B cell (primary cell): ENCODE data around the gene REN. TPM values are rescaled to one million over a fixed set of nuclear protein-coding genes. Genes with fewer than 3 reads are reported as not detected.

Experiments used
- ATAC-seq: fragments of 200-7000 bp; cut with Tn5 transposase; one replicate; pipeline ENCODE4 v1.10.0; 2021; ENCODE audit warnings: low read depth, mild to moderate bottlenecking, moderate number of reproducible peaks, moderate library complexity
- CTCF ChIA-PET: fragments of 350-600 bp; sonication (Branson Sonifier 250); formaldehyde crosslinking; loops from one replicate; lab custom pipeline; 2021; ENCODE audit warnings: antibody characterized with exemption, inconsistent platforms; lab: Charles Lee
- POLR2A ChIA-PET: fragments of 350-600 bp; sonication (Branson Sonifier 250); formaldehyde crosslinking; loops from one replicate; lab custom pipeline; 2021; ENCODE audit warnings: antibody characterized with exemption; lab: Charles Lee
- DNase-seq: peaks from one replicate; pipeline ENCODE4 v3.0.0; 2013
- H2AFZ ChIP-seq: 2 replicates; pipeline ENCODE4 v1.6.1; 2012; ENCODE audit warnings: mild to moderate bottlenecking, low read depth, low read length; ENCODE audit not compliant: insufficient read depth, poor library complexity, severe bottlenecking
- H3K27ac ChIP-seq, 2 donors: 1 replicate in 1 of 2; 2 replicates in 1 of 2; pipeline ENCODE4 v1.5.1; 2012 to 2013; ENCODE audit warnings: low read length in 2 of 2, mild to moderate bottlenecking in 2 of 2, moderate library complexity in 1 of 2
- H3K27me3 ChIP-seq, 4 experiments: fragments of 200-600 bp in 1 of 4; sonication (generic) in 1 of 4; replicated peaks in 1 of 4; 1 replicate in 2 of 4; 2 replicates in 2 of 4; pipeline versions ENCODE4 v1.6.1 to v1.7.0; 2013 to 2016; ENCODE audit warnings: low read length in 3 of 4, mild to moderate bottlenecking in 2 of 4, mixed read lengths in 1 of 4, moderate library complexity in 1 of 4; ENCODE audit not compliant: insufficient read depth in 4 of 4, control insufficient read depth in 3 of 4; ENCODE audit errors: control extremely low read depth in 1 of 4
- H3K36me3 ChIP-seq, 2 experiments: replicated peaks in 1 of 2; 1 replicate in 1 of 2; 2 replicates in 1 of 2; pipeline versions ENCODE4 v1.6.1 to v1.7.1; 2013; ENCODE audit warnings: low read length in 1 of 2; ENCODE audit not compliant: insufficient read depth in 2 of 2, control insufficient read depth in 1 of 2; ENCODE audit errors: control extremely low read depth in 1 of 2, extremely low read depth in 1 of 2
- H3K4me1 ChIP-seq, 2 donors: fragments of 200-600 bp in 1 of 2; sonication (generic) in 1 of 2; 1 replicate in 1 of 2; 2 replicates in 1 of 2; pipeline versions ENCODE4 v1.5.1 to v1.6.1; 2013 to 2017; ENCODE audit warnings: low read length in 2 of 2; ENCODE audit not compliant: control insufficient read depth in 2 of 2, insufficient read depth in 2 of 2
- H3K4me2 ChIP-seq: replicated peaks from 2 replicates; pipeline ENCODE3; 2012; ENCODE audit warnings: mild to moderate bottlenecking, low read depth, low read length; ENCODE audit not compliant: poor library complexity, severe bottlenecking
- H3K4me3 ChIP-seq, 5 experiments: fragments of 200-600 bp in 1 of 5; sonication (generic) in 1 of 5; 1 replicate in 3 of 5; 2 replicates in 2 of 5; pipeline versions ENCODE4 v1.5.1 to v1.7.0; 2011 to 2016; ENCODE audit warnings: low read length in 4 of 5, mild to moderate bottlenecking in 4 of 5, low read depth in 2 of 5, control low read depth in 1 of 5, moderate library complexity in 1 of 5; ENCODE audit not compliant: insufficient read depth in 1 of 5; ENCODE audit errors: control extremely low read depth in 1 of 5, extremely low read depth in 1 of 5
- H3K79me2 ChIP-seq: fragments of 200-600 bp; sonication (generic); one replicate; pipeline ENCODE4 v1.6.0; 2016; ENCODE audit warnings: low read length; ENCODE audit not compliant: control insufficient read depth, insufficient read depth
- H3K9ac ChIP-seq: fragments of 200-600 bp; sonication (generic); 2 replicates; pipeline ENCODE4 v1.6.1; 2017; ENCODE audit warnings: mild to moderate bottlenecking, low read length, moderate library complexity
- H3K9me3 ChIP-seq, 3 donors: one replicate each; pipeline versions ENCODE4 v1.6.1 to v1.7.1; 2013; ENCODE audit warnings: low read length in 2 of 3; ENCODE audit not compliant: control insufficient read depth in 2 of 3, insufficient read depth in 1 of 3; ENCODE audit errors: control extremely low read depth in 1 of 3
- H4K20me1 ChIP-seq: 2 replicates; pipeline ENCODE4 v1.6.0; 2012; ENCODE audit warnings: mild to moderate bottlenecking, low read length; ENCODE audit not compliant: insufficient read depth, control insufficient read depth, poor library complexity, severe bottlenecking
- H3K27ac Mint-ChIP-seq: one replicate; pipeline ENCODE4 v1.8.0; 2021; ENCODE audit warnings: mixed read lengths
- H3K27me3 Mint-ChIP-seq: one replicate; pipeline ENCODE4 v1.8.0; 2021; ENCODE audit warnings: mixed read lengths
- H3K4me1 Mint-ChIP-seq: one replicate; pipeline ENCODE4 v1.8.0; 2021; ENCODE audit warnings: mixed read lengths
- H3K4me3 Mint-ChIP-seq: one replicate; pipeline ENCODE4 v1.8.0; 2021; ENCODE audit warnings: mixed read lengths
- H3K9me3 Mint-ChIP-seq: one replicate; pipeline ENCODE4 v1.8.0; 2022; ENCODE audit warnings: mixed read lengths; ENCODE audit not compliant: insufficient read depth
- EZH2 ChIP-seq: IDR thresholded peaks from 2 replicates; pipeline ENCODE4 v1.6.1; 2012; ENCODE audit warnings: borderline replicate concordance, low read depth, mild to moderate bottlenecking, moderate library complexity, low read length; ENCODE audit not compliant: insufficient read depth, poor library complexity, severe bottlenecking
- WGBS: methylation state at CpG from one replicate; pipeline ENCODE4 v1.1.5; 2013; ENCODE audit warnings: missing lambda C conversion rate; ENCODE audit not compliant: insufficient coverage; 5-methylcytosine and 5-hydroxymethylcytosine counted together
- intact Hi-C: fragments of 100-400 bp; cut with micrococcal nuclease; formaldehyde crosslinking; loops from one replicate; pipeline ENCODE4 v1.10.0; 2022
- polyA plus RNA-seq: library from polyadenylated mRNA; depleted of rRNA; stranded (reverse); fragments of >200 nt; gene quantifications from 2 replicates; pipeline ENCODE4 v1.2.3, GENCODE V29; 2012
- total RNA-seq, 2 donors: library from RNA; stranded (reverse); fragments of 120-200 nt in 1 of 2; gene quantifications; 1 replicate in 1 of 2; 2 replicates in 1 of 2; pipeline versions ENCODE4 v1.2.3 to v1.2.4, GENCODE V29; 2013 to 2022
- TF ChIP-seq, protein P1 (sequence below): fragments of 200-600 bp; IDR thresholded peaks from one replicate; pipeline ENCODE4 v1.8.0; 2022; ENCODE audit warnings: antibody characterized with exemption, mild to moderate bottlenecking

REN gene
- total and polyA plus RNA-seq, 2 donors (not counting 1 experiment from before 2014, with no cell fraction given): not detected

DNA sequence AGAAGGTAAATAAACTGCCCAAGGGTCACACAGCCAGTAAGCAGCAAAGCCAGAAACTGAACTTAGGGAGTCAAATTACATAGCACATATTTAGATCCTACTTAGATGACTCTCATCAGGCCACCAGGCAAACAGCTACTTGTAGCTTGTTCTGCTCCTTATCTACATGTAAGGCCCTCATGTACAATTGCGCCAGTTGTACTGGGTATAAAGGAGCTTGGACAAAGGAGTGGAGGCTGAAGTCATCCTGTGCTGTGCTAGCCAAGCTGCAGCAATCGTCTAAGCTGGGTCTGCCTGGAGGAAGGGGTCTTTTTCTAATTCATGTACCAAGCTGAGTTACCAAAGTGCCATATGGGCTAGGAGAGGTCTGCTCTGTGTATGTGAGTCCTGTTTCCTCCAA lies 27.0 kb downstream of the REN start:
- Mint-ChIP-seq H3K9me3 (no peaks in the 10 kb centered on the region), H3K27me3 (peaks cover 26% of the 10 kb centered on the region), H3K4me1 (no peaks in the 10 kb centered on the region), H3K27ac (no peak overlapping the region), H3K4me3 (no peak overlapping the region)
- Histone ChIP-seq H3K9ac (no peak overlapping the region), H3K27ac (no peak overlapping the region), H3K27me3 (peaks cover 0 to 2% (median 0%) of the 10 kb centered on the region in 4 experiments), H3K4me2 (no peak overlapping the region), H3K4me1 (no peaks in the 10 kb centered on the region), H4K20me1 (no peaks in the 10 kb centered on the region), H3K4me3 (no peak overlapping the region), H3K79me2 (no peaks in the 10 kb centered on the region), H2AFZ (no peak overlapping the region), H3K36me3 (no peaks in the 10 kb centered on the region), H3K9me3 (no peaks in the 10 kb centered on the region)
- POLR2A ChIA-PET: no interaction called here
- intact Hi-C loops: no loop called here
- DNase-seq: no peak
- TF ChIP-seq, protein P1, sequence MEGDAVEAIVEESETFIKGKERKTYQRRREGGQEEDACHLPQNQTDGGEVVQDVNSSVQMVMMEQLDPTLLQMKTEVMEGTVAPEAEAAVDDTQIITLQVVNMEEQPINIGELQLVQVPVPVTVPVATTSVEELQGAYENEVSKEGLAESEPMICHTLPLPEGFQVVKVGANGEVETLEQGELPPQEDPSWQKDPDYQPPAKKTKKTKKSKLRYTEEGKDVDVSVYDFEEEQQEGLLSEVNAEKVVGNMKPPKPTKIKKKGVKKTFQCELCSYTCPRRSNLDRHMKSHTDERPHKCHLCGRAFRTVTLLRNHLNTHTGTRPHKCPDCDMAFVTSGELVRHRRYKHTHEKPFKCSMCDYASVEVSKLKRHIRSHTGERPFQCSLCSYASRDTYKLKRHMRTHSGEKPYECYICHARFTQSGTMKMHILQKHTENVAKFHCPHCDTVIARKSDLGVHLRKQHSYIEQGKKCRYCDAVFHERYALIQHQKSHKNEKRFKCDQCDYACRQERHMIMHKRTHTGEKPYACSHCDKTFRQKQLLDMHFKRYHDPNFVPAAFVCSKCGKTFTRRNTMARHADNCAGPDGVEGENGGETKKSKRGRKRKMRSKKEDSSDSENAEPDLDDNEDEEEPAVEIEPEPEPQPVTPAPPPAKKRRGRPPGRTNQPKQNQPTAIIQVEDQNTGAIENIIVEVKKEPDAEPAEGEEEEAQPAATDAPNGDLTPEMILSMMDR: no peak
- no peak for TF ChIP-seq EZH2
- CTCF ChIA-PET: interaction anchor here (0.9 to 2.5 kb wide), 2 partner anchors 10 to 23 kb away, joined by 3 to 13 read pairs; no protein-coding TSS in a partner anchor
- WGBS: 86% methylated on average over 1 of the region's 2 CpGs
- no peak for ATAC-seq

DNA sequence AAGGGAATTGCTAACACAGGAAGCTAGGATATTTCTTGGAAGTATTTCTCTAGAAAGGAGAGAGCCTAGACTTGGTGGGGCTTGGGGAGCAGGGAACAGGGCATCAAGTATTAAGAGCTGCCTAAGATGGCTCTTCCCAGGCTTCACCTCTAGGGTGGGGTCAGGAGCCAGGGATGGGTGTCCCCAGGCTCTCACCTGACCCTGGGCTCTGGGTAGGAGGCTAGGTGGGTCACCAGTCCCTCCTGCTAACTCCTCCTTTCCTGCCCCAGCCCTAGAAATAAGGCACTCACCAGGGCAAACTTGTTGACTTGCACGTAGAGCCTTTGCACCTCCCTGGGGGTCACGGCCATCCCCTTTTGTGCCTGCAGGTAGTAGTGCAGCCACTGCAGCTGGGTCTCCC lies 29.3 kb downstream of the REN start:
- Histone ChIP-seq H3K36me3 (no peaks in the 10 kb centered on the region), H3K4me2 (no peak overlapping the region), H4K20me1 (no peaks in the 10 kb centered on the region), H2AFZ (no peak overlapping the region), H3K9ac (no peak overlapping the region), H3K79me2 (no peaks in the 10 kb centered on the region), H3K9me3 (no peaks in the 10 kb centered on the region), H3K4me1 (no peaks in the 10 kb centered on the region), H3K27ac (no peak overlapping the region), H3K27me3 (peaks cover 0 to 2% (median 0%) of the 10 kb centered on the region in 4 experiments), H3K4me3 (no peak overlapping the region)
- Mint-ChIP-seq H3K9me3 (no peaks in the 10 kb centered on the region), H3K27ac (no peak overlapping the region), H3K27me3 (peaks cover 20% of the 10 kb centered on the region), H3K4me1 (no peaks in the 10 kb centered on the region), H3K4me3 (no peak overlapping the region)
- ChIA-PET POLR2A (no interaction called here), CTCF (interaction anchor here (1.3 to 2.7 kb wide), 2 partner anchors 8 to 26 kb away, joined by 5 to 7 read pairs; no protein-coding TSS in a partner anchor)
- no peak for ATAC-seq
- TF ChIP-seq, protein P1: no peak
- no peak for TF ChIP-seq EZH2
- intact Hi-C loops: no loop called here
- no peak for DNase-seq
- WGBS: 85% methylated on average over 2 of the region's 2 CpGs
